Peyer's patch (tissue), 4 donors: ENCODE data around the gene STRADB.

Source experiments
- CTCF ChIP-seq, 6 experiments: fragments of 450-650 bp in 4 of 6; fragments of 200-600 bp in 2 of 6; sonication (generic) in 1 of 6; IDR thresholded peaks; one replicate each; pipeline ENCODE4 v1.5.1; 2017 to 2019; ENCODE audit warnings: antibody characterized with exemption in 6 of 6, mild to moderate bottlenecking in 3 of 6, moderate library complexity in 1 of 6
- POLR2A ChIP-seq, 2 donors: fragments of 450-650 bp; IDR thresholded peaks; one replicate each; pipeline ENCODE4 v1.5.1; 2017; ENCODE audit warnings: antibody characterized with exemption in 2 of 2, mild to moderate bottlenecking in 2 of 2, moderate library complexity in 2 of 2

- TF ChIP-seq CTCF (IDR thresholded peaks at IDR 0.05) (no peak), POLR2A (IDR thresholded peaks at IDR 0.05) (no peak)
Measured at GRCh38 chr2:201403880-201404279, 47.7 kb upstream of the STRADB start.
